Uterus (tissue), 4 donors: ENCODE data around the gene IGHMBP2. TPM values are rescaled to one million over a fixed set of nuclear protein-coding genes. Genes with fewer than 3 reads are reported as not detected.

Experiments used
- DNase-seq, 2 donors: peaks; one replicate each; pipeline ENCODE4 v3.0.0-alpha.2; 2019 to 2020
- H3K27ac ChIP-seq, 2 donors: fragments of 200-600 bp; sonication (generic); 1 replicate in 1 of 2; 2 replicates in 1 of 2; pipeline ENCODE4 v1.5.1; 2016 to 2018
- H3K27me3 ChIP-seq, 2 donors: fragments of 200-600 bp; sonication (generic); one replicate each; pipeline ENCODE4 v1.5.1; 2018 to 2019; ENCODE audit warnings: control low read depth in 1 of 2
- H3K36me3 ChIP-seq, 2 donors: fragments of 200-600 bp; sonication (generic); one replicate each; pipeline ENCODE4 v1.5.1; 2019; ENCODE audit warnings: control low read depth in 1 of 2
- H3K4me1 ChIP-seq, 2 donors: fragments of 200-600 bp; sonication (generic); one replicate each; pipeline ENCODE4 v1.5.1; 2018 to 2019; ENCODE audit warnings: control low read depth in 1 of 2
- H3K4me3 ChIP-seq, 2 donors: fragments of 200-600 bp; sonication (generic); 1 replicate in 1 of 2; 2 replicates in 1 of 2; pipeline ENCODE4 v1.5.1; 2018 to 2019; ENCODE audit warnings: mild to moderate bottlenecking in 1 of 2
- H3K9me3 ChIP-seq, 2 donors: fragments of 200-600 bp; sonication (generic); one replicate each; pipeline ENCODE4 v1.5.1; 2019; ENCODE audit warnings: control low read depth in 1 of 2
- POLR2A ChIP-seq, 2 donors: fragments of 450-650 bp; IDR thresholded peaks; one replicate each; pipeline ENCODE4 v1.6.1; 2016; ENCODE audit warnings: antibody characterized with exemption in 2 of 2, mild to moderate bottlenecking in 1 of 2, moderate library complexity in 1 of 2
- intact Hi-C: fragments of 100-400 bp; cut with DNase I; formaldehyde crosslinking; loops from one replicate; pipeline ENCODE4 v1.15.1; 2023; ENCODE audit warnings: low total_unique reads
- total RNA-seq, 4 donors: library from RNA; depleted of rRNA in 3 of 4; stranded (reverse); fragments of >200 nt in 3 of 4; gene quantifications; one replicate each; pipeline versions ENCODE4 v1.1.0 to v1.2.4, GENCODE V29; 2014 to 2023
- TF ChIP-seq, protein P1 (sequence below), 4 experiments: fragments of 200-600 bp in 2 of 4; fragments of 450-650 bp in 2 of 4; sonication (generic) in 2 of 4; IDR thresholded peaks; one replicate each; pipeline ENCODE4 v1.5.1; 2016 to 2019; ENCODE audit warnings: antibody characterized with exemption in 4 of 4, mild to moderate bottlenecking in 2 of 4, moderate library complexity in 1 of 4
- donor health status: DM: yes; HTN: yes; CAD: no.

IGHMBP2 gene
- total RNA-seq, 4 donors from 2014 or later: 0.88 to 38.5 (median 19.9) TPM

DNA sequence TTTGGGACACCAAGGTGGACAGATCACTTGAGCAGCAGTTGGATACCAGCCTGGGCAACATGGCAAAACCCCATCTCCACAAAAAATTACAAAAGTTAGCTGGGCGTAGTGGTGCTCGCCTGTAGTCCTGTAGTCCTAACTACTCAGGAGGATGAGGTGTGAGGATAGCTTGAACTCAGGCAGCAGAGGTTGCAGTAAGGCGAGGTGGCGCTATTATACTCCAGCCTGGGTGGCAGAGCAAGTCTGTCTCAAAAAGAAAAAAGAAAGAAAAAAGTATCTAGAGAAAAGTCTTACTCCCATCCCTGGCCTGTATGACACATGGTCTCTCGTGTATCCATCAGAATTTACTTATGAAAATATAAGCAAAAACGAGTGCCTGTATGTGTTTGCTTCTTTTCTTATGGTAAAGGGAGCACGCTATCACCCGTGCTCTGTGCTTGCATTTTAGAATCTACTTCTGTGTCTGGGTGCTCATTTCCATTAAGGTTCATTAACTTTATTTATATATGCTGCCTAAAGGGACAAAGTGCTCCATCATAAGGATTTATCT, 46.6 kb upstream of the IGHMBP2 start:
- intact Hi-C loops: no loop called here
- H3K36me3 ChIP-seq: no peaks in the 10 kb centered on the region
- no peaks in the 10 kb centered on the region for H3K9me3 ChIP-seq
- no peak for TF ChIP-seq POLR2A (IDR thresholded peaks at IDR 0.05)
- TF ChIP-seq, protein P1, sequence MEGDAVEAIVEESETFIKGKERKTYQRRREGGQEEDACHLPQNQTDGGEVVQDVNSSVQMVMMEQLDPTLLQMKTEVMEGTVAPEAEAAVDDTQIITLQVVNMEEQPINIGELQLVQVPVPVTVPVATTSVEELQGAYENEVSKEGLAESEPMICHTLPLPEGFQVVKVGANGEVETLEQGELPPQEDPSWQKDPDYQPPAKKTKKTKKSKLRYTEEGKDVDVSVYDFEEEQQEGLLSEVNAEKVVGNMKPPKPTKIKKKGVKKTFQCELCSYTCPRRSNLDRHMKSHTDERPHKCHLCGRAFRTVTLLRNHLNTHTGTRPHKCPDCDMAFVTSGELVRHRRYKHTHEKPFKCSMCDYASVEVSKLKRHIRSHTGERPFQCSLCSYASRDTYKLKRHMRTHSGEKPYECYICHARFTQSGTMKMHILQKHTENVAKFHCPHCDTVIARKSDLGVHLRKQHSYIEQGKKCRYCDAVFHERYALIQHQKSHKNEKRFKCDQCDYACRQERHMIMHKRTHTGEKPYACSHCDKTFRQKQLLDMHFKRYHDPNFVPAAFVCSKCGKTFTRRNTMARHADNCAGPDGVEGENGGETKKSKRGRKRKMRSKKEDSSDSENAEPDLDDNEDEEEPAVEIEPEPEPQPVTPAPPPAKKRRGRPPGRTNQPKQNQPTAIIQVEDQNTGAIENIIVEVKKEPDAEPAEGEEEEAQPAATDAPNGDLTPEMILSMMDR (IDR thresholded peaks at IDR 0.05): no peak
- H3K27me3 ChIP-seq: peaks cover 0 to 4% of the 10 kb centered on the region in 2 donors
- no peak overlapping the region for H3K4me3 ChIP-seq
- peak overlapping the region; percentile 23 to 29 for H3K27ac ChIP-seq
- no peak for DNase-seq
- no peaks in the 10 kb centered on the region for H3K4me1 ChIP-seq

DNA sequence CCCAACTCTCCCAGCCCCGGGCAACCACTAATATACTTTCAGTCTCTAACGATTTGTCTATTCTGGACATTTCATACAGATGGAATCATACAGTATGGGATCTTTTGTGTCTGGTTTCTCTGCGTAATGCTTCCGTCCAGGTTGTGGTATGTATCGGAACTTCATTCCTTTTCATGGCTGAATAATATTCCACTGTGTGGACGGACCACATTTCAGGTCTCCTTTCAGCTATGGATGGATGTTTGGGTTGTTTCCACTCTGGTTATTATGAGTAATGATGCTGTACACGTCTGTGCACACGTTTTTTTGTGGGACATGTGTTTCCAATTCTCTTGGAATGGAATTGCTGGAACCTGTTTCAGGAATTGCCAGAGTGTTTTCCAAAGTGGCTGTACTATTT, 44.6 kb upstream of the IGHMBP2 start:
- intact Hi-C loops: no loop called here
- Histone ChIP-seq H3K4me1 (no peaks in the 10 kb centered on the region), H3K9me3 (no peaks in the 10 kb centered on the region), H3K4me3 (no peak overlapping the region), H3K27ac (no peak overlapping the region), H3K36me3 (no peaks in the 10 kb centered on the region), H3K27me3 (peaks cover 0 to 3% of the 10 kb centered on the region in 2 donors)
- DNase-seq: no peak
- TF ChIP-seq, protein P1 (IDR thresholded peaks at IDR 0.05): no peak
- no peak for TF ChIP-seq POLR2A (IDR thresholded peaks at IDR 0.05)

DNA sequence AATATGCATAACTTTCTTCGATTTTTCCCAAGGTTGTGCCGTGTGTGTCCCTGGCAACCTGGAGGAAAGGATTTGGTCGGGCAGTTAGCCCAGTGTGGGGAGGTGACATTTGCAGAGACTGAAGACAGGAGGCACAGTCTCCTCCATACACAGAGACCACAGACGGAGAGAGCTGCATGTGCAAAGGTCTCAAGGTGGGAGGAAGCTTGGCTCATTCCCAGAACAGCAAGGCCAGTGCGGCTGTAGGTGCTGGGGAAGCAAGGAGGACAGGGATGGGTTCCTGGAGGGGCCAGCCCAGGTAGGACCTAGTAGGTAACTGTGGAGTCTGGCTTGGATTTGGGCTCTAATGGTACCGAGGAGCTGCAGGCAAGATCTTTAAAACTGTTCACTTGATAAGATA, 41.3 kb upstream of the IGHMBP2 start:
- Histone ChIP-seq H3K27me3 (no peaks in the 10 kb centered on the region), H3K4me1 (no peaks in the 10 kb centered on the region), H3K4me3 (no peak overlapping the region), H3K27ac (no peak overlapping the region), H3K36me3 (no peaks in the 10 kb centered on the region), H3K9me3 (no peaks in the 10 kb centered on the region)
- DNase-seq: no peak
- TF ChIP-seq, protein P1 (IDR thresholded peaks at IDR 0.05): no peak
- no peak for TF ChIP-seq POLR2A (IDR thresholded peaks at IDR 0.05)
- intact Hi-C loops: no loop called here

DNA sequence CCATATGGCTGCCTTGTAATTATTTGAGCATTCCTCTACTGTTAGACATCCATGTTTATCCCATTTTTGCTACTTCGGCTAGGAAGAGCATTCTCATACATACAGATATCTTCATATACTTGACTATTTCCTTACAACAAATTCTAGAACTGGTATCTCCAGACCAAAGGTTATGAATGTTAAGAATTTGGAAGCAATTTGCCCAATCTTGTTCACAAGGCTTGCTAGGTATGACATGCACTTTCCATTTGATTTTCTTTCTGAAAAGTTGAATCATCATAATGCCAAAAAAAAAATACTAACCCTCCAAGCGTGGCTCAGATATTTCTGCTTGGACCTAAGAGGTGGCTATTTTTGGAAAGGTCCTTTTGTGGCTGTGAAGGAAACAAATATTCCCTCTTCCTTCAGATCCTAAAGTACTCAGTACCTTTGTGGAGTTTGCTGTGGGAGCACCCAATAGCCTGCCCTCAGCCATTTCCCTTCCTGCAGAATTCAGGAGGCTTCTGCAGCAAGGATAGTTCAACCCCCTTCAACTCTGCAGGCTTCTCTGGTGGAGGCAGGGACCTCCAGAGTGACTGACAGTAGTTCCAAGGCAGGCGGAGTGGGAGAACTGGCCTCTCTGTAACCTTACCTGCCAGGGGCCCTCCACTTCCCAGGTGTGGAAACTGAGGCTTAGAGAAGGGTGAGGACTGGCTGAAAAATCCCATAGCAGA, 40.0 kb upstream of the IGHMBP2 start:
- Histone ChIP-seq H3K27ac (no peak overlapping the region), H3K36me3 (no peaks in the 10 kb centered on the region), H3K4me1 (no peaks in the 10 kb centered on the region), H3K27me3 (no peaks in the 10 kb centered on the region), H3K9me3 (no peaks in the 10 kb centered on the region), H3K4me3 (no peak overlapping the region)
- intact Hi-C loops: no loop called here
- TF ChIP-seq, protein P1 (IDR thresholded peaks at IDR 0.05): no peak
- no peak for TF ChIP-seq POLR2A (IDR thresholded peaks at IDR 0.05)
- no peak for DNase-seq

DNA sequence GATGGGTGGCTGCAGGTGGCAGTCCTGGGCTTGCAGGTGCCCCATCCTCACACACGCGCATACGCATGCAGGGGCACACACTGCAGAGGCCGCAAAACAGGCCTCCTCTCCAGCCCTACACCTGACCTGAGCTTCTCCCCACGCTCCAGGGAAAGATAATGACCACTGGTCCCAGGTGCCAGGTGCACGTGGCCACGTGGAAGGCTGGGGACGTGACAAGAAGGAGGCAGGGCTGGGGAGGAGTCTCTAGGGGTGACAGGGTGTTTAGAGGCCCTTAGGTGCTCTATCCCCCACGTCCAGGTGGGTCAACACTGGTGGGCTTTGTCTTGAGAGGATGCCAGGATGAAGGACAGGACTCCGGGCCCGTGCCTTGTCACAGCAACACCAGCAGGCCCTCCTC, 38.5 kb upstream of the IGHMBP2 start:
- intact Hi-C loops: no loop called here
- no peak for TF ChIP-seq POLR2A (IDR thresholded peaks at IDR 0.05)
- TF ChIP-seq, protein P1 (IDR thresholded peaks at IDR 0.05): no peak
- H3K36me3 ChIP-seq: no peaks in the 10 kb centered on the region
- no peak overlapping the region for H3K27ac ChIP-seq
- H3K4me3 ChIP-seq: no peak overlapping the region
- no peaks in the 10 kb centered on the region for H3K27me3 ChIP-seq
- H3K9me3 ChIP-seq: no peaks in the 10 kb centered on the region
- DNase-seq: no peak
- no peaks in the 10 kb centered on the region for H3K4me1 ChIP-seq
